NAMALWA (cell line): ENCODE measurements around the gene NTPCR.
"Not testable (repeated sequence)": the region's sequence is repeated elsewhere in the genome, so short reads cannot be mapped to it uniquely, and the experiment has no call there.

Experiments used
- DNase-seq: peaks from one replicate; pipeline ENCODE4 v3.0.0-alpha.2; 2015; ENCODE audit warnings: low spot score

Gene NTPCR

DNA sequence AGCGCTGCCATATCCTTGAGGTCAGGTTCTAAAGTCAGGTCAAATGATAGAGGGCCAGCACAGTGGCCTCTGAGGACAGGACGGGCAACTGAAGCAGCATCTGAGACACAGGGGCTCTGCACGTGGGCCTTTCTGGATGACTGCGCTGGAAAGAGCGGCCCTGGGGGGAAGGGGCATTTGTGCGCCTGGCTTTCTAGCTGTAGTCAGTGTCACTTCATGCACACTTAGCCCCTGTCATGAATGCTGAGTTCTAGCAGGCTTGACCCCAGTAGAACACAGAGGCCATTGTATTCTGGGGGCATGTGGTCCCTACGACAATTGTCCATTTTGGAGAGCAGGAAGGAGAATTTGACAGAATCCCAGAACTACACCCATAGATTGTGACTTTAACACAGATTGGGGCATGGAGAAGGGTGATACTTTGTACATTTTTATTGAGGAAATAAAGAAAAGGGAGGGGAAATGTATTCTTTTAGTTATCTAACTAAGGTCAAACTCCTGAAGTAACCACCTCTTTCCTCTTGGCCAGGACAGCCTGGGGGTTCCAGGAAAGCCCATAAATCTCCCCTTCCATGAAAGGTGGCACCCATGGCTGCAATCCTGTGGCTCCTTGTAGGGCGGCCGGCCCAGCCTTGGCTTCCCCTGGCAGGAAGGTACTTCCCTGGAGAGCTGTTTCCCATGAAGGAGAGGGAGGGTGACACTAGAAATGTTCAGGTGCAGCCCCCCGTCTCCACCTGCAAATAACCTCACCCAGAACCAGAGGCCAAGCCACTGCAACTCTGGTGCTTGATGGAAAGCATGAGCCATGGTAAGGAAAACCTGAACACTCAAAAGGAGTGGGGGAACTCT lies 34.4 kb downstream of the NTPCR start:
- DNase-seq = no peak

DNA sequence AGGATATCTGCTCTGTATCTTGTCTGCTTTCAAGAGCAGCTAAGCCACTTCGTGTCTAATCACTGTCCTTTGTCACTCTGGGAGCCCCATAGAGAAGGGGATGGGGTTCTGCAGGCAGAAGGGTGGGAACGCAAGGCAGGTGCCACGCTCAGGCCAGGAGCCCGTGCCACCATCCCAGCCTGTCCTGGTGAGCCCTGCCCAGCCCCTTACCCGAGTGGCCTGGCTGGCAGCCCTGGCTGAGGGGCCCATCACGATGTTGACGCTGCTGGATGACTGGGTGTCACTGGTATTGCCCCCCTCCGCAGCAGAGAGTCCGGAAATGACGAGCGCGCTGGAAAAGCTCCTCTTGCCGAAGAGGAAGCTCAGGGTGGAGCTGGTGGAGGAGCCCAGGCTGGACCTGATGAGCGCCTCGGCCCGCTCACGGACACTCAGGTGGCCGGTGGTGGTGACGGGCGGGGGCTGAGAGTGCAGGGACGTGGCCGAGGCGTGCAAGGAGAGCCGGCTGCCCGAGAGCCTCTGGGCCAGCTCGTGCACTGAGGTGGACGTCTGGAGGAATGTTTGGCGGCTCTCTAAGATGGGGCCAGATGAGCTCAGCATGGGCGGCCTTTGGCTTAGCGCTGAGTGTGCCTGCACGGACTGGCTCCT lies 35.6 kb downstream of the NTPCR start:
- no peak for DNase-seq

- no peak for DNase-seq
These were observed 36.1 kb downstream of the NTPCR start for GRCh38 chr1:232986527-232986922.

- DNase-seq = no peak
These were observed 36.8 kb downstream of the NTPCR start for GRCh38 chr1:232987046-232987773.

DNA sequence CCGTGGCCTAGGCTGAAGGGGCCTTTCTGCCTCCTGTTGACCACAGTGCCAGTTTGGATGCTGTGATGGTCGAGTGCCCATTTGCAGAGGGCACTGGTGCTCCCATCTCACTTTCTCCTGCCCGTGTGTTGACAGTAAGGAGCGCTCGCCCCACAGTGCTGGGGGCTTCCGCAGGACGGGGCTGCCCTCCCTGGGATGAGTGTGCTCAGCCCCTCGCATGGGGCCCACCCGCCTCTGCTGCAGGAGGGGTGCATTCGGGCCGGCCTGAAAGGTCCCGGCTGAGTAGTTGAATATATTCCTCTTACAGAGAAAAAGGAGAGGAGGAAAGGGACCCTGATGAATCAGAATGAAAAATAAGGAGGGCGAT lies 37.3 kb downstream of the NTPCR start:
- no peak for DNase-seq

- no peak for DNase-seq
These were observed 38.2 kb downstream of the NTPCR start for GRCh38 chr1:232988572-232989040.

- DNase-seq = no peak
These were observed 40.0 kb downstream of the NTPCR start for GRCh38 chr1:232990176-232991128.

- no peak for DNase-seq
These were observed 40.8 kb downstream of the NTPCR start for GRCh38 chr1:232991238-232991637.

GRCh38 chr1:232992227-232992626 lies 41.8 kb downstream of the NTPCR start:
- no peak for DNase-seq

DNA sequence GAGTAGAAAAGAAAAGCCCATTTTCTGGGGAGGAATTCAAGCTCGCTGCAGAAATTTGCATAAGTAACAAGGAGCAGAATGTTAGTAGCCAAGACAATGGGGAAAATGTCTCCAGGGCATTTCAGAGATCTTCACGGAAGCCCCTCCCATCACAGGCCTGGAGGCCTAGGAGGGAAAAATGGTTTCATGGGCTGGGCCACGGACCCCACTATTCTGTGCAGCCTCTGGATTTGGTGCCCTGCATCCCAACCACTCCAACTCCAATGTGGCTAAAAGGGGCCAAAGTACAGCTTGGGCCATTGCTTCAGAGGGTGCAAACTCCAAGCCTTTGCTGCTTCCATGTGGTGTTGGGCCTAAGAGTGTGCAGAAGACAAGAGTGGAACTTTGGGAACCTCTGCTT lies 43.1 kb downstream of the NTPCR start:
- no peak for DNase-seq

GRCh38 chr1:232995189-232995588 lies 44.8 kb downstream of the NTPCR start:
- DNase-seq = no peak

- no peak for DNase-seq
These were observed 45.7 kb downstream of the NTPCR start for GRCh38 chr1:232996143-232996542.

DNA sequence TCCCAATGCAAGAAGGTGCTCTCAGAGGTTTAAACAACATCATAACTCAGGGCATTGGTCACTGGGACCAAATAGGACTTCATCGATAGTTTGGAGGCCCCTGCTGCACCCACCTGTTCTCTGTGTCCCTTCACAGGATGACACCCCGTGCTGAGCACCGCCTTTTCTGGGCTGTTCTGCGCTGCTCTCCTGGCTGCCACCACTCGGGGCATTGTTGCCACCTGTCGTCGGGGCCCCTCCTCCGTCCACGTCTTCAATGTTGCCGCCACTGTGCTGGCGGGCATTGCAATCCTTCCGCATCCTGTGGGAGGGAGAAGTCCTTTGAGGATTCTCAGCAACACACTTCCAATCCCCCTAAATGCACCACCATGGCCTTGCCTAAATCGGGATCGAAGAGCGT lies 47.7 kb downstream of the NTPCR start:
- DNase-seq = no peak

DNA sequence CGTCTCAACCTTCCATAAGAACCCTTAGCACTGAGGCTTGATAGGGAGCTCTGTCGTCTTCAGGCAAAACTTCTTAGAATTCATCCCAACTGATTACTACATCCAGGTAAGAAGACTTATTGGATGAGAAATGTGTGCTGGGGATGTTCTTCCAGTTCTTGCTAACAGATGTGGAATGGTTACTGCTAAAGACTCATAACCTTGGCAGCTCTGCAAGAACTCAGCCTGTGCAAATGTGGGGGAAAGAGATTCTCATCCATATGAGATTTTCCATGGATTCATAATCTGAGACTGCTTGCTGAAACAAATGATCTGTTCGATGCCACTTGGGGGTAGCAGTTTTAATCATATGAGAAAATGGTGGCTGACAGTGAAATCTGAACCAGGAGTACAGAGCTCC lies 48.2 kb downstream of the NTPCR start:
- DNase-seq = no peak

DNA sequence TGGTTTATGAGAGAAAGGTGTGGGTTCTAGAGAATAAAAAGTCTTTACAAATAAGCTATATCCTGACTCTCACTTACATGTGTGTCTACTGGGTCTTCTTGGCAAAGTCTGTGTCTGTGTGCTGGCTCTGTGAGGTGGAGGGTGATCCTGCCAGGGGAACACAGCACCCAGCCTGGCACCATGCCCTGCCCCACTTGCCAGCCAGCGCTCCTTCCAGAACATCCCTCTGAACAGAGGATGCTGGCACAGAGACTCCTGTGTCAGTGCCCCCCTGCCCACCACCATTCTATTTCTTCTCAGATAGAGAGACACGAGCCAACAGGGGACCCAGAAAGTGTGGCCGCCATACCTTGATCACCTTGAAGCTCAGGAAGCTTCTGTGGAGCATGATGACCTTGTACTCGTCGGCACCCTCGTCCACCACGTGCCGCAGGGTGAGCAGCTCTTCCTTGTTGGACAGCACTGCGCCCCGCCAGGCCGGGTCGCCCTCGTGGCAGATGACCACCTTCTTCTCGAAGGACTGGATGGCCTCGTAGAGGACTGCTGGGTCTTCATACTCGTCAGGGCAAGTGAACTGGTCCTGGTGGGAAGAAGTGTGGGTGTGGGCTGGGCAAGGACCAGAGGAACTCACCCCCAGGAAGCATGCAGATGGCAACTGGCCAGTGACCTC lies 49.7 kb downstream of the NTPCR start:
- no peak for DNase-seq

- not testable (repeated sequence) for DNase-seq
These were observed 53.2 kb downstream of the NTPCR start for GRCh38 chr1:233003638-233004037.

DNA sequence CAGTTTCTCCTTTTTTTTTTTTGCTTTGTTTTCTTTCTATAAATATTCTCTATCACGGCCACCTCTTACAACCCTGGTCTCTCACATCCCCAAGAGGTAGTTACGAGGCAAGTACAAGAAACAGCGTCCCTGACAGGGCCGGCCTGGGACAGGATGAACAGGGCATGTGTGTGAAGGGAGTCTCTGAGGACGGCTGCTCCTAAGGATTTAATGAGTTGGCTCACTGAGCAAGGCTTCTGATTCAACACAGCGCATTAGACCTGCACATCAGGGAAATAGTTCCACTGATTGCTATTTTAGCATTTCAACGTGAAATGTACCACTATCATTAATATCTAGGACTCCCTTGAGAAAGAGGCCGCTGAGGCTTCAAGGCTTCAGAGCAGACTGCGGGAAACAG lies 54.0 kb downstream of the NTPCR start:
- DNase-seq = no peak

- DNase-seq = no peak
These were observed 54.7 kb downstream of the NTPCR start for GRCh38 chr1:233005156-233005555.

DNA sequence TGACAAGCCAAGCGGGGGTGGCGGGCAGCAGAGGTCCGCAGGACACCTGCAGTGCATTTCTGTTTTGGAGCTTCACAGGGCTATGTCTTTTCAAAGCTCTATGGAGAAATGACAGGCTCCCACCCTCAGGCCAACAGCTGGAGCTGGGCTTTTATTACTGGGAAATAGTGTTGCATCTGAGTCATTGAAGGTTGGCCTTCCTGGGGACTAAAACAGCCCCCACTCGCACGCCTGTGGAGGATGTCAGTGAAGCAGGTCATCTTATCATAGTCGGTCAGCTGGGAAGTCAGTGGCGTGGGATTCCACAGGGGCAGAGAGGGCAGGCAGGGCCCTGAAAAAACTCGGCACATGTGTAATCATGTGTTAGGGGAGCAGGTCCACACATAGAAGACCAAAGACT lies 55.3 kb downstream of the NTPCR start:
- DNase-seq = no peak

DNA sequence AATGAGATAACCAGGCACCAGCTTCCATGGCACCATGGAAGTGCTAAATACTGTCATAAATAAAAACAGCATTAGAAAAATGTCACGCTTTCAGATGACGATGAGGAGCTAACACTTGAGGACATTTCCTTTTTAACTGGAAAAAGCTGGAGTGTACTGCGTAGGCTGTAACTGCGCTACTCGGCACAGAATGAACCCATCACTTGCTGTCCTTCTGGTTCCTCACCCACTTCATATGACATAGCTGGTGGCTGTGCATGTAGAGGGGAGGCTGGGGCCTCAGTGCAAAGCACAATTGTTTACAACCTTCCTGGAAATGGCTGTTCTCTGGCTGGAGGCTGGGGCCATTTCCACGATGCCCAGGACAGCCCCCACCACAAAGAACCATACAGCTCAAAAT lies 55.7 kb downstream of the NTPCR start:
- no peak for DNase-seq

GRCh38 chr1:233006541-233006973 lies 56.1 kb downstream of the NTPCR start:
- no peak for DNase-seq
